ENCODE measurements around the gene MORC3.

GRCh38 chr21:36320421-36321324, 676 bp downstream of the MORC3 start:
- no peak for TF ChIP-seq ZNF274 (IDR thresholded peaks at IDR 0.05; ENCODE audit: borderline replicate concordance, low read depth, low read length)
- TF ChIP-seq CTCF (IDR thresholded peaks at IDR 0.05 in 2 of 3, conservative IDR thresholded peaks at IDR 0.05 in 1 of 3; ENCODE audit: insufficient read depth in 2 of 3, low read depth in 1 of 3, low read length in 3 of 3), result no peak
- TF ChIP-seq RAD21 (CRISPR knock-in tag; conservative IDR thresholded peaks at IDR 0.05 in 1 of 2, IDR thresholded peaks at IDR 0.05 in 1 of 2), result no peak; a peak in 1 of 4 replicates
- TF ChIP-seq ELF4 (CRISPR knock-in tag; IDR thresholded peaks at IDR 0.05), result no peak
- TF ChIP-seq HDAC1 (IDR thresholded peaks at IDR 0.05), result peak in 1 of 2 experiments; percentile 62; a peak in 1 of 4 replicates
- TF ChIP-seq NCOA1 (IDR thresholded peaks at IDR 0.05; ENCODE audit: low read depth), result peak; percentile 76; the same call in 1 of the 2 replicates
- peak; percentile 67 for TF ChIP-seq POLR2A (conservative IDR thresholded peaks at IDR 0.05)
- TF ChIP-seq DPF2 (IDR thresholded peaks at IDR 0.05), result peak; percentile 85
- TF ChIP-seq PHF21A (IDR thresholded peaks at IDR 0.05; ENCODE audit: borderline replicate concordance, low read depth), result no peak
- TF ChIP-seq EP300 (IDR thresholded peaks at IDR 0.05; ENCODE audit: low read length), result peak; percentile 86
- no peak for TF ChIP-seq ATF3 (IDR thresholded peaks at IDR 0.05)
- no peak for TF ChIP-seq ATF3 (CRISPR knock-in tag; conservative IDR thresholded peaks at IDR 0.05)
- no peak for TF ChIP-seq ZNF165 (CRISPR knock-in tag; IDR thresholded peaks at IDR 0.05; ENCODE audit: borderline replicate concordance)
- peak; percentile 58 for TF ChIP-seq EGR1 (conservative IDR thresholded peaks at IDR 0.05)
- TF ChIP-seq ZNF77 (CRISPR knock-in tag; IDR thresholded peaks at IDR 0.05), result no peak
